Lower leg skin (tissue), 4 donors: ENCODE measurements around the gene PAQR8. TPM values are rescaled to one million over a fixed set of nuclear protein-coding genes. Genes with fewer than 3 reads are reported as not detected.

Experiments used
- DNase-seq, 2 donors: peaks; one replicate each; pipeline ENCODE4 v3.0.0-alpha.2; 2019; ENCODE audit warnings: low spot score in 2 of 2
- H3K4me3 ChIP-seq: fragments of 200-600 bp; sonication (generic); 2 replicates; pipeline ENCODE4 v1.5.1; 2017; ENCODE audit warnings: mild to moderate bottlenecking, low read depth; ENCODE audit not compliant: poor library complexity, severe bottlenecking
- POLR2A ChIP-seq, 2 donors: fragments of 450-650 bp; IDR thresholded peaks; one replicate each; pipeline ENCODE4 v1.6.1; 2016 to 2017; ENCODE audit warnings: antibody characterized with exemption in 2 of 2, mild to moderate bottlenecking in 1 of 2, moderate library complexity in 1 of 2
- WGBS, 2 donors: methylation state at CpG; one replicate each; pipeline ENCODE4 v1.1.5; 2018; 5-methylcytosine and 5-hydroxymethylcytosine counted together
- intact Hi-C: fragments of 100-400 bp; cut with DNase I; formaldehyde crosslinking; loops from one replicate; pipeline ENCODE4 v1.15.0; 2023; ENCODE audit warnings: low total_unique reads
- total RNA-seq, 4 donors: library from RNA; depleted of rRNA; stranded (reverse); fragments of >200 nt; gene quantifications; one replicate each; pipeline ENCODE4 v1.1.0, GENCODE V29; 2016
- TF ChIP-seq, protein P1 (sequence below), 3 donors: fragments of 450-650 bp; IDR thresholded peaks; one replicate each; pipeline ENCODE4 v1.5.1; 2016; ENCODE audit warnings: antibody characterized with exemption in 3 of 3, mild to moderate bottlenecking in 3 of 3, moderate library complexity in 2 of 3

The PAQR8 gene
- total RNA-seq, 4 donors from 2014 or later, result 1.6 to 4.3 (median 2.1) TPM

- H3K4me3 ChIP-seq, result no peak overlapping the region
- intact Hi-C loops, result no loop called here
- WGBS, 2 donors, result 91 to 94% methylated on average over 4 of the region's 4 CpGs
- DNase-seq, result no peak
- TF ChIP-seq POLR2A (IDR thresholded peaks at IDR 0.05), result no peak
- TF ChIP-seq, protein P1, sequence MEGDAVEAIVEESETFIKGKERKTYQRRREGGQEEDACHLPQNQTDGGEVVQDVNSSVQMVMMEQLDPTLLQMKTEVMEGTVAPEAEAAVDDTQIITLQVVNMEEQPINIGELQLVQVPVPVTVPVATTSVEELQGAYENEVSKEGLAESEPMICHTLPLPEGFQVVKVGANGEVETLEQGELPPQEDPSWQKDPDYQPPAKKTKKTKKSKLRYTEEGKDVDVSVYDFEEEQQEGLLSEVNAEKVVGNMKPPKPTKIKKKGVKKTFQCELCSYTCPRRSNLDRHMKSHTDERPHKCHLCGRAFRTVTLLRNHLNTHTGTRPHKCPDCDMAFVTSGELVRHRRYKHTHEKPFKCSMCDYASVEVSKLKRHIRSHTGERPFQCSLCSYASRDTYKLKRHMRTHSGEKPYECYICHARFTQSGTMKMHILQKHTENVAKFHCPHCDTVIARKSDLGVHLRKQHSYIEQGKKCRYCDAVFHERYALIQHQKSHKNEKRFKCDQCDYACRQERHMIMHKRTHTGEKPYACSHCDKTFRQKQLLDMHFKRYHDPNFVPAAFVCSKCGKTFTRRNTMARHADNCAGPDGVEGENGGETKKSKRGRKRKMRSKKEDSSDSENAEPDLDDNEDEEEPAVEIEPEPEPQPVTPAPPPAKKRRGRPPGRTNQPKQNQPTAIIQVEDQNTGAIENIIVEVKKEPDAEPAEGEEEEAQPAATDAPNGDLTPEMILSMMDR (IDR thresholded peaks at IDR 0.05), result no peak
Observed at GRCh38 chr6:52365317-52365716, 3.4 kb downstream of the PAQR8 start.

DNA sequence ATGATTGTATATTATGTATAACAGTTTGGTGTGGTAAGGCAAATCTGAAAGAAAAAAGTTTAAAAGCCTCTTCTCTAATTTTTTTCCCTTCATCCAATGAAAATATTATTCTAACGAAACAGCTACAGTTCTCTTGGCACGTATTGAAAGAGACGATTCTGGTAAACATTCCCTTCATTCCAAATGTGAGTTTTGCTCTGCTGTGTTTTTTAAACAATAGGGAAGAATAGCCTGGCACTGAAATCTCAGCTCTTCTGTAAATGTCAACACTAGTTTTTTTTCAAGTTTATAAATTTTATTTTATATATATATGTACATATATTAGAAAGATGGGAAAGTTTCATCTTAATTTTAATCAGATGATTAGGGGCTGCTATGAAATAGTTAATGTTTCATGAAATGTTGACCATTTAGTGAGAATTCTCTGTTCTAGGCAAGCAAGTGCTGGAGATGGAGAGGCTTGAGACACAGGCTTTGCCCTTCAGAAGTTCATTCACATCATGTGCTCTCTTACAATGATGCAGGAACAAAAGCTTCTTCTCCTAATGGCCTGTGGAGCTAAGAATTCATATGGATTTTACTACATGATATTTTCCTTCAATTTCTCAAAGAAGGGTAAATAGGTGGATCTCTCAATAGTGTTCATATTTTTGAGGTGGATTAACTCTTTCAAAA lies 4.1 kb downstream of the PAQR8 start:
- no peak overlapping the region for H3K4me3 ChIP-seq
- intact Hi-C loops, result no loop called here
- WGBS, 2 donors, result 45 to 62% methylated on average over 3 of the region's 3 CpGs
- no peak for DNase-seq
- TF ChIP-seq, protein P1 (IDR thresholded peaks at IDR 0.05), result no peak
- no peak for TF ChIP-seq POLR2A (IDR thresholded peaks at IDR 0.05)

GRCh38 chr6:52368002-52368401 lies 6.1 kb downstream of the PAQR8 start:
- 95 to 97% methylated on average over 6 of the region's 6 CpGs for WGBS, 2 donors
- intact Hi-C loops, result no loop called here

DNA sequence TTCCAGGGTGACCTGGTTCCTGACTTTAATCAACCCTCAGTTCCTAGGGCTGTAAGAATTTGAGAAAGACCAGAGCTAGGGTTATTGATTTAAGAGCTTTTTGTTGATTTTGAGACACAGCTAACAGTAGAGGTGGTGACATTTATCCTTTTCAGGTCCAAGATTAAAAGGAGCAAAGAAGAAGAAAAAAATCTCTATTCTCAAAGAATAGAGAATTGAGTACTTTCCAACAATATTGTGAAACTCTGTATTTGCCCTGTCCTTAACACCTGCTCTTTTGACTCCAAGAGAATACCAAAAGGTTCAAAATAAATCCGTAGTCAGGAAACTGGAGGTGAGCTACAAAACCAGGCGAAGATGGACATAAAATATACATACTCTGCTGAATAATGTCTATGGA lies 7.3 kb downstream of the PAQR8 start:
- no peak overlapping the region for H3K4me3 ChIP-seq
- no peak for TF ChIP-seq POLR2A (IDR thresholded peaks at IDR 0.05)
- TF ChIP-seq, protein P1 (IDR thresholded peaks at IDR 0.05), result no peak
- intact Hi-C loops, result no loop called here
- 95 to 98% methylated on average over 2 of the region's 2 CpGs for WGBS, 2 donors
- DNase-seq, result no peak

More at GRCh38 chr6:52368002-52368401, 6.1 kb downstream of the PAQR8 start:
- no peak overlapping the region for H3K4me3 ChIP-seq
- no peak for TF ChIP-seq POLR2A (IDR thresholded peaks at IDR 0.05)
- TF ChIP-seq, protein P1 (IDR thresholded peaks at IDR 0.05), result no peak
- DNase-seq, result no peak

DNA sequence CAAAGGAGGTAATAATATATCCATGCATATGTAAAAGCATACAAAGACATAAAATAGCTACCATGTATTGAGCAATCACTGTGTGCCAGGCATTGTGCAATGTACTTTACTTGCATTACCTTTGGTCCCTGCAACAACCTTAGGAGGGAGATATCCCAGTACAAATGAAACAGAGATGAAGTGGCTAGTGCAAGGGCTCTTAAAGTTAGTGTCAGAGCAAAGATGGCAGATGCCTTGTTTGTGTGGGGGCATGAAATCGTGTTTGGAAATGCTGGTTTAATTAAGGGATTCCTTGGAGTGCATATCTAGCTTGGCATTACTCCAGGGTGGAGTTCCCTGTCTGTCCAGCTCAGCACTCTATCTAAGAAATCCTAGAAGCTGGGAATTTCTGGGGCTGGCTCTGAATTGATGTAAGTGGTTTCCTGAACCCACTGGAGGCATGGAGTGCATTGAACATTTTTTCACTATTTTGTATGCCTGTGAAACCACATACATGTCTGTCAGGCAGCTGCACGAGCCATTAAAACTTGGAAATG lies 9.8 kb downstream of the PAQR8 start:
- no peak for DNase-seq
- 27 to 47% methylated on average over 2 of the region's 2 CpGs for WGBS, 2 donors
- intact Hi-C loops, result no loop called here
- TF ChIP-seq, protein P1 (IDR thresholded peaks at IDR 0.05), result no peak
- TF ChIP-seq POLR2A (IDR thresholded peaks at IDR 0.05), result no peak
- H3K4me3 ChIP-seq, result no peak overlapping the region
